ENCODE results near the gene CPAMD8.

DNA sequence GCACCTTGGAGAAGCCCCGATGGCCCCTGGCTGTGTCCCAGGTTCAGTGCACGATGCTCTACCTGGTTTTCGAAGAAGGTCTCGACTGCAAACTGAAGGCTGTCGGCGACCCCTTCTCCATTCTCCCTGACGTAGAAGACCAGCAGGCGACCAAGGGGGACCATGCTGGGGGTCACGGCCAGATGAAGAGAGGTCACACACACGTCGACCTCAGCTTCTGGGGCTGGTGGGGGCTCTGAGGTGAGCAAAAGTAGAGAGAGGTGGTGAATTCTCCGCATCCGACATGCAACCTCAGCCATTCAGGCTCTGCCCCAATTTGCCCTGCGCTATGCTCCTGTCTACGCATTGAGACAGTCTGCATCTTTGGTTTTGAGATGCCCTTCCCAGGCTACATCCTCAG, 49.3 kb downstream of the CPAMD8 start:
- TF ChIP-seq, protein P1, sequence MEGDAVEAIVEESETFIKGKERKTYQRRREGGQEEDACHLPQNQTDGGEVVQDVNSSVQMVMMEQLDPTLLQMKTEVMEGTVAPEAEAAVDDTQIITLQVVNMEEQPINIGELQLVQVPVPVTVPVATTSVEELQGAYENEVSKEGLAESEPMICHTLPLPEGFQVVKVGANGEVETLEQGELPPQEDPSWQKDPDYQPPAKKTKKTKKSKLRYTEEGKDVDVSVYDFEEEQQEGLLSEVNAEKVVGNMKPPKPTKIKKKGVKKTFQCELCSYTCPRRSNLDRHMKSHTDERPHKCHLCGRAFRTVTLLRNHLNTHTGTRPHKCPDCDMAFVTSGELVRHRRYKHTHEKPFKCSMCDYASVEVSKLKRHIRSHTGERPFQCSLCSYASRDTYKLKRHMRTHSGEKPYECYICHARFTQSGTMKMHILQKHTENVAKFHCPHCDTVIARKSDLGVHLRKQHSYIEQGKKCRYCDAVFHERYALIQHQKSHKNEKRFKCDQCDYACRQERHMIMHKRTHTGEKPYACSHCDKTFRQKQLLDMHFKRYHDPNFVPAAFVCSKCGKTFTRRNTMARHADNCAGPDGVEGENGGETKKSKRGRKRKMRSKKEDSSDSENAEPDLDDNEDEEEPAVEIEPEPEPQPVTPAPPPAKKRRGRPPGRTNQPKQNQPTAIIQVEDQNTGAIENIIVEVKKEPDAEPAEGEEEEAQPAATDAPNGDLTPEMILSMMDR (IDR thresholded peaks at IDR 0.05), result no peak
- TF ChIP-seq POLR2A (IDR thresholded peaks at IDR 0.05), result no peak

Data from adrenal gland (tissue), 5 donors.